ENCODE results near the gene BANF2.

The BANF2 gene

GRCh38 chr20:17669306-17669931, 30.3 kb upstream of the BANF2 start:
- no peak for ATAC-seq (replicated peaks; ENCODE audit: extremely low read depth, poor library complexity, severe bottlenecking)
- peaks cover 45% of the 10 kb centered on the region for H3K4me1 Mint-ChIP-seq

DNA sequence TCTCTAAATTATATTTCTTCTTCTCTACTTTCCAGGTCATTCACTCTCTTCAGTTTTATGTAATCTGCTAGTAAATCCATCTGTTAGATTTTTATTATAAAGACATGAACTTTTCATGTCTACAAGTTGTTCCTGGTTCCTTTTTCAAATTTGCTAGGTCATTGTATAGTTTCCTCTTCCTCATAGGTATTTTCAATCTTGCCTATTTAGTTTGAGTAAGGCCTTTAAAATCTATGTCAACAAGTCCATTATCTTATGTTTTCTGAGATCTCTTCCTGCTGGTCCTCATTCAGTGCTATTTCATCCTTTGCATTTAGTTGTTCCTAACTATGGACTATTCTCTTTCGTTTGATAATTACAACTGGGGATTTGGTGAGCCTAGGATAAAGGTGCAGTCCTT, 28.8 kb upstream of the BANF2 start:
- Mint-ChIP-seq H3K27ac (ENCODE audit: low read depth) (peak overlapping the region; percentile 2), H3K36me3 (ENCODE audit: insufficient read depth) (peaks cover 9% of the 10 kb centered on the region), H3K4me1 (peaks cover 47% of the 10 kb centered on the region), H3K4me3 (no peak overlapping the region), H3K9me3 (no peaks in the 10 kb centered on the region), H3K27me3 (no peaks in the 10 kb centered on the region)
- DNase-seq (ENCODE audit: low spot score in 2 of 2) (no peak), ATAC-seq (replicated peaks; ENCODE audit: extremely low read depth, poor library complexity, severe bottlenecking) (no peak)

More at GRCh38 chr20:17669306-17669931, 30.3 kb upstream of the BANF2 start:
- no peak overlapping the region for H3K27ac Mint-ChIP-seq (ENCODE audit: low read depth)
- H3K4me3 Mint-ChIP-seq: no peak overlapping the region
- H3K9me3 Mint-ChIP-seq: no peaks in the 10 kb centered on the region
- peaks cover 9% of the 10 kb centered on the region for H3K36me3 Mint-ChIP-seq (ENCODE audit: insufficient read depth)
- no peaks in the 10 kb centered on the region for H3K27me3 Mint-ChIP-seq
- DNase-seq (ENCODE audit: low spot score in 2 of 2): no peak

DNA sequence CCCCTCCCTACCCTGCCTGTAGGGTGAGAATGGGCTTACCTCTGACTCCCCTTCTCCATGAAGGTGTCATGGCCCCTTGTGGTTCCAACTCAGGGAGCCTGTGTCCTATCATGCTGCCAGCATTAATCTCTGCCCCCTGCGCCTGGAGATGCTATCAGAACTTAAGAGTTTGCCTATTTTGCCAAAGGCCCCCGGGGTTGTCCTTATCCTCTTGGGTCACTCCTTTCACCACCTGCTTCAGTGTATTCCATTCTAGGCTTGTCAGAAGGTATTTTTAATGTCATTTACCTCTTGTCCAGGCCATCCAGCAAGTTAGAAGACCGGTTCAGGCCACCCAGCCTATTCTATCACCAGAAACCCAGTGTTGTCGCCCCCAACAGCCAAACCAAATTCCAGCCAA, 28.2 kb upstream of the BANF2 start:
- no peak overlapping the region for H3K27ac Mint-ChIP-seq (ENCODE audit: low read depth)
- DNase-seq (ENCODE audit: low spot score in 2 of 2) (no peak), ATAC-seq (replicated peaks; ENCODE audit: extremely low read depth, poor library complexity, severe bottlenecking) (no peak)
- no peaks in the 10 kb centered on the region for H3K27me3 Mint-ChIP-seq
- H3K9me3 Mint-ChIP-seq: no peaks in the 10 kb centered on the region
- H3K36me3 Mint-ChIP-seq (ENCODE audit: insufficient read depth): peaks cover 11% of the 10 kb centered on the region
- H3K4me3 Mint-ChIP-seq: no peak overlapping the region
- peaks cover 45% of the 10 kb centered on the region for H3K4me1 Mint-ChIP-seq

DNA sequence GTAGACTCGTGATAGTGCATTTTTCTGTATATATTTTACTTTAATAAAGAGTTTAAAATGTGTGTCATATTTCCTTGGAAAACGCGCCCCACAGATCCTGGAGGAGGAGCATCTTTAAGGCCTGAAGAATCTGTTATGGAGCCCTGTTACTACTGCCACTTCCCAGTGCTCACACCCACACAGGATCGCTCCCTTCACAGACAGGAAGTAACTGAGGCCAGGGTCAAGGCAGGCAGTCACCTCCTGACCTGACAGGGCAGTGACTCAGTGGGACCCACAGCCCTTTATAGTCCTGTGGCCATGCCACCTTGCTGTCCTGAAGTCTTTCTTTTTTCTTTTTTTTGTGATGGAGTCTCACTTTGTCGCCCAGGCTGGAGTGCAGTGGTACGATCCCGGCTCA, 26.7 kb upstream of the BANF2 start:
- Mint-ChIP-seq H3K27me3 (no peaks in the 10 kb centered on the region), H3K36me3 (ENCODE audit: insufficient read depth) (peaks cover 11% of the 10 kb centered on the region), H3K9me3 (no peaks in the 10 kb centered on the region), H3K27ac (ENCODE audit: low read depth) (no peak overlapping the region), H3K4me3 (no peak overlapping the region), H3K4me1 (peaks cover 35% of the 10 kb centered on the region)
- ATAC-seq (replicated peaks; ENCODE audit: extremely low read depth, poor library complexity, severe bottlenecking): no peak
- no peak for DNase-seq (ENCODE audit: low spot score in 2 of 2)

- DNase-seq (ENCODE audit: low spot score in 2 of 2): no peak
- H3K36me3 Mint-ChIP-seq (ENCODE audit: insufficient read depth): peaks cover 10% of the 10 kb centered on the region
Observed at GRCh38 chr20:17674722-17675518, 24.8 kb upstream of the BANF2 start.

GRCh38 chr20:17675519-17676377, 24.0 kb upstream of the BANF2 start:
- ATAC-seq (replicated peaks; ENCODE audit: extremely low read depth, poor library complexity, severe bottlenecking): no peak
- Mint-ChIP-seq H3K4me3 (no peak overlapping the region), H3K27ac (ENCODE audit: low read depth) (peak overlapping the region; percentile 67), H3K36me3 (ENCODE audit: insufficient read depth) (peaks cover 10% of the 10 kb centered on the region), H3K9me3 (no peaks in the 10 kb centered on the region), H3K27me3 (no peaks in the 10 kb centered on the region), H3K4me1 (peaks cover 39% of the 10 kb centered on the region)
- no peak for DNase-seq (ENCODE audit: low spot score in 2 of 2)

More at GRCh38 chr20:17674722-17675518, 24.8 kb upstream of the BANF2 start:
- ATAC-seq (replicated peaks; ENCODE audit: extremely low read depth, poor library complexity, severe bottlenecking): no peak
- Mint-ChIP-seq H3K4me1 (peaks cover 35% of the 10 kb centered on the region), H3K9me3 (no peaks in the 10 kb centered on the region), H3K4me3 (no peak overlapping the region), H3K27me3 (no peaks in the 10 kb centered on the region), H3K27ac (ENCODE audit: low read depth) (no peak overlapping the region)

GRCh38 chr20:17676378-17676759, 23.4 kb upstream of the BANF2 start:
- no peak overlapping the region for H3K27ac Mint-ChIP-seq (ENCODE audit: low read depth)
- H3K36me3 Mint-ChIP-seq (ENCODE audit: insufficient read depth): peaks cover 10% of the 10 kb centered on the region
- H3K27me3 Mint-ChIP-seq: no peaks in the 10 kb centered on the region
- DNase-seq (ENCODE audit: low spot score in 2 of 2): no peak
- peaks cover 34% of the 10 kb centered on the region for H3K4me1 Mint-ChIP-seq
- H3K9me3 Mint-ChIP-seq: no peaks in the 10 kb centered on the region
- no peak for ATAC-seq (replicated peaks; ENCODE audit: extremely low read depth, poor library complexity, severe bottlenecking)
- H3K4me3 Mint-ChIP-seq: no peak overlapping the region

- Mint-ChIP-seq H3K4me3 (no peak overlapping the region), H3K27me3 (no peaks in the 10 kb centered on the region), H3K4me1 (peaks cover 34% of the 10 kb centered on the region), H3K27ac (ENCODE audit: low read depth) (no peak overlapping the region), H3K36me3 (ENCODE audit: insufficient read depth) (peaks cover 10% of the 10 kb centered on the region), H3K9me3 (no peaks in the 10 kb centered on the region)
- ATAC-seq (replicated peaks; ENCODE audit: extremely low read depth, poor library complexity, severe bottlenecking): no peak
- no peak for DNase-seq (ENCODE audit: low spot score in 2 of 2)
Observed at GRCh38 chr20:17676942-17677341, 22.8 kb upstream of the BANF2 start.

DNA sequence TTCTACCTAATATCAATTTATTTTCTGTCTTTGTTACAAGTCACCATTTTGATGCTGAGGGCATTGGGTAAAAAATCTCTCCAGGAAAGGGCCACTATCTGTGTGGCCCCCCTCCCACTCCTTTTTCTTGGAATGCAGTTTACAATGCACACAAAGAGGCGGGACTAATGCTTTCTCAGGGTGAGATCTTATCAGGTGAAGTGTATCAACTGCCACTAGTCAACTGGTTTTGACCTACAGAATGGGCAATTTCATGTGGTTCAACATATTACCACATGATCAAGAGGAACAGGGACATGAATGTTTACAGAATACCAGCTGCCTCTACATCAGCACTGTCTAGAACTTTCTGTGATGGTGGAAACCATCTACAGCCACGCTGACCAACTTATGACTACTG, 21.5 kb upstream of the BANF2 start:
- Mint-ChIP-seq H3K27ac (ENCODE audit: low read depth) (no peak overlapping the region), H3K4me3 (no peak overlapping the region), H3K4me1 (peaks cover 34% of the 10 kb centered on the region), H3K36me3 (ENCODE audit: insufficient read depth) (peaks cover 12% of the 10 kb centered on the region), H3K9me3 (no peaks in the 10 kb centered on the region), H3K27me3 (no peaks in the 10 kb centered on the region)
- DNase-seq (ENCODE audit: low spot score in 2 of 2): no peak
- no peak for ATAC-seq (replicated peaks; ENCODE audit: extremely low read depth, poor library complexity, severe bottlenecking)

- H3K27ac Mint-ChIP-seq (ENCODE audit: low read depth): no peak overlapping the region
- H3K9me3 Mint-ChIP-seq: no peaks in the 10 kb centered on the region
- peaks cover 34% of the 10 kb centered on the region for H3K4me1 Mint-ChIP-seq
- no peak for DNase-seq (ENCODE audit: low spot score in 2 of 2)
- peaks cover 10% of the 10 kb centered on the region for H3K36me3 Mint-ChIP-seq (ENCODE audit: insufficient read depth)
- ATAC-seq (replicated peaks; ENCODE audit: extremely low read depth, poor library complexity, severe bottlenecking): no peak
- H3K4me3 Mint-ChIP-seq: no peak overlapping the region
- H3K27me3 Mint-ChIP-seq: no peaks in the 10 kb centered on the region
Observed at GRCh38 chr20:17678886-17679285, 20.9 kb upstream of the BANF2 start.

DNA sequence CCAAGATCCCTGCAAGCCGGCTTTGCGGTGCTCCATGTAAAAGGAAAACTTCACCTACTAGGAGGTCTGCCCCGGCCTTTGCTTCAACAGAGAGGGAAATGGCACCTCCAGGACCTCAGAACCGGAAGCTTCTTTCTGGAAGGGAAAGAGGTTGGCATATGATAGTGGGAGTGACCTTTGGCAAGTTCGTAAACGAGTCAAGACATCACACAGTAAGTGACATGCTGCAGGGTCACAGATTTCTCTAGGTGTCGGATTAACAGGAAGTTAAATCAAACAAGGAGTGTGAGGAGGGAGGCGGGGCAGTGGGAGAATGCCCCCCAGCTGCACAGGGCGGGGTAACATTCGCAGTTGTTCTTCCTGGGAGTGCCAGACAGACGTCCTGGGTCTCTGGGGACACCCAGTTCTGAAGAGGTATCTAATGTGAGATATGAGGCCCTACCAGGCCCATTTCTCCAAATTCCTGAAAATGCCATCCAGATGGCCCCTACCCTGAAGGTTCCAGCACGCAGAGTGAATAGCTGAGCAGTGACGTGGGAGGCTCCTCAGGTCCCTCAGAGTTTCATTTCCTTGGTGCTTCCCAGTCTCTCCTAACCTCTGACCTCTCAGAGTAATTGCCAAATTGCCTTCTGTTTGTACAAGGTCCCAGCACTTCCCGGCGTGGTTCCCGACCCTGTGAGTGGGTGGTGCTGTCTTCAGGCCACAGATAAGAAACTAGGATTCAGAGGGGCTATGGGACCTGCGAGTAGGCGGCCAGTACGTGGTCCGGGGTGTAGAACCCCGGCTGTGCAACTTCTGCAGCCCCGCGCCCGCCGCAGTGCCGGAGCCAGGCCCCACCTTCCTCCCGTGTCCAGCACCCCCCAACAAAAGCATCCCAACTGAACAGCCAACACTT, 19.6 kb upstream of the BANF2 start:
- DNase-seq (ENCODE audit: low spot score in 2 of 2) (peak in 1 of 2 donors; percentile 36), ATAC-seq (replicated peaks; ENCODE audit: extremely low read depth, poor library complexity, severe bottlenecking) (no peak)
- peak overlapping the region; percentile 77 for H3K4me3 Mint-ChIP-seq
- H3K9me3 Mint-ChIP-seq: no peaks in the 10 kb centered on the region
- peaks cover 29% of the 10 kb centered on the region for H3K4me1 Mint-ChIP-seq
- peak overlapping the region; percentile 91 for H3K27ac Mint-ChIP-seq (ENCODE audit: low read depth)
- H3K36me3 Mint-ChIP-seq (ENCODE audit: insufficient read depth): peaks cover 8% of the 10 kb centered on the region
- peaks cover 8% of the 10 kb centered on the region for H3K27me3 Mint-ChIP-seq
